PFSK-1 (cell line): Measurements from ENCODE around the gene C1QTNF9.

Experiments used
- REST ChIP-seq, 2 experiments: IDR thresholded peaks; 2 replicates each; pipeline versions ENCODE4 v1.6.1 to v1.8.0; 2011 to 2012; ENCODE audit warnings: low read depth in 2 of 2, low read length in 2 of 2, control low read depth in 1 of 2, inconsistent platforms in 1 of 2, mild to moderate bottlenecking in 1 of 2, moderate library complexity in 1 of 2; ENCODE audit not compliant: insufficient read depth in 1 of 2
- SIN3A ChIP-seq: IDR thresholded peaks from 2 replicates; pipeline ENCODE4 v1.6.1; 2012; ENCODE audit warnings: mild to moderate bottlenecking, low read length, moderate library complexity, borderline replicate concordance; ENCODE audit not compliant: insufficient read depth

DNA sequence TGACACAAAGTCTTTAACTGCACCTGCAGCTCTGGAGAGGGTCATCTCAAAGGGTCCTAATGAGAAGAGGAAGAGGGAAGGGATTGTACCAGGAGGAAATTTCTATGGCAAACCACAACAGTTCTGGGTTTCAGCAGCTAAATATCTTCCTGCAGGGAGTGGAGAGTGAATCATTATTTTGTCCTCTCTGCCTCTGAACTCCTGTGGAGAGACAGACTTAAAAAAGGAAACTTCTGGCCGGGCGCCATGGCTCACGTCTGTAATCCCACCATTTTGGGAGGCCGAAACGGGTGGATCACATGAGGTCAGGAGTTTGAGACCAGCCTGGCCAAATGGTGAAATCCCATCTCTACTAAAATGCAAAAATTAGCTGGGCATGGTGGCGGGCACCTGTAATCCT is 16.9 kb upstream of the C1QTNF9 start:
- TF ChIP-seq REST (IDR thresholded peaks at IDR 0.05; ENCODE audit: insufficient read depth in 1 of 2, low read depth in 2 of 2, low read length in 2 of 2): no peak
- TF ChIP-seq SIN3A: no peak
